ENCODE results near the gene KIF3C. TPM values are rescaled to one million over a fixed set of nuclear protein-coding genes. Genes with fewer than 3 reads are reported as not detected.
A peak's percentile ranks its signal among the peaks of the same experiment; 100 is the strongest.

KIF3C gene
- total and polyA plus RNA-seq, 2 of the 4 experiments (the other 2 are of a cell fraction) = 8.3 to 15.4 TPM

DNA sequence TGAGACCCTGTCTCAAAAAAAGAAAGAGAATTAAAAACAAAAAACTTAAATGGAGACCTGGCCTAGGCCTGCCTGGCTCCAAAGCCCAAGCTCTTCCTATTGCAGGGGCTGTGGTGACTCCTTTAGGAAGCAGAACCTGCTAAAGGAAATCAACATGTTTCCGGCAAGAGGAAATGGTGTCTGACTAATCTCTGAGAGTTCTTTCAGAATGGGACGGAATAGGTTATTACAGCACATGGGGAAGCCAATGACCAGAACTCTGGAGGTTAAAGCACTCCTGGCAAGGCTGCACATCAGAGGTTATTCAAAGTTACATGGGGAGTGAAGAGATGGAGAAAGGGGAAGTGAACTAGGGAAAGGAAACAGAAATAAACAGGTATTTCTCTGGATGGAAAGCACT is 21.4 kb downstream of the KIF3C start:
- H2BK20ac ChIP-seq (ENCODE audit: low read depth, low read length) = no peak overlapping the region
- no peak overlapping the region for H3K56ac ChIP-seq (ENCODE audit: extremely low read depth, insufficient read depth, low read length)
- no peak overlapping the region for H3K4me2 ChIP-seq (ENCODE audit: low read depth, low read length)
- peaks cover 0 to 11% of the 10 kb centered on the region in 2 experiments; a peak in 2 of 4 replicates for H3K79me1 ChIP-seq (ENCODE audit: low read depth in 1 of 2, low read length in 2 of 2)
- no peak overlapping the region for H4K8ac ChIP-seq (ENCODE audit: low read depth in 2 of 2, low read length in 2 of 2)
- H2AFZ ChIP-seq (replicated peaks; ENCODE audit: low read length, poor library complexity) = no peak overlapping the region
- H2AK5ac ChIP-seq (ENCODE audit: low read depth, low read length) = no peak overlapping the region
- H2AK9ac ChIP-seq (replicated peaks; ENCODE audit: low read depth, low read length, poor library complexity) = no peak overlapping the region
- H3K4me3 ChIP-seq (ENCODE audit: insufficient read depth, low read depth, low read length) = no peak overlapping the region
- no peak overlapping the region; the same call in 1 of the 2 replicates for H3K23ac ChIP-seq (ENCODE audit: low read depth, low read length)
- no peak overlapping the region for H3K9ac ChIP-seq (ENCODE audit: low read depth, low read length)
- CTCF ChIA-PET = no interaction called here
- ATAC-seq (ENCODE audit: low read depth) (peak; percentile 14; the same call in 1 of the 2 replicates), DNase-seq (peak; percentile 63)
- no peak overlapping the region for H2BK15ac ChIP-seq (ENCODE audit: low read depth, low read length)
- H3K9me3 ChIP-seq (ENCODE audit: control insufficient read depth, insufficient read depth, low read length) = no peaks in the 10 kb centered on the region
- in situ Hi-C loops (cut with MboI; ENCODE audit: low sequenced_read_pairs) (loop anchor here (25.0 kb wide), 1 partner anchor 376 kb away; the partner anchor contains the start of genes ADGRF3 and SELENOI), intact Hi-C loops (cut with micrococcal nuclease) (no loop called here), dilution Hi-C loops (cut with HindIII; ENCODE audit: low sequenced_read_pairs, unreplicated experiment) (no loop called here)
- H3K27ac ChIP-seq (ENCODE audit: insufficient read depth, low read length) = no peak overlapping the region
- H3K14ac ChIP-seq (replicated peaks; ENCODE audit: low read depth, low read length) = no peak overlapping the region
- peaks cover 8% of the 10 kb centered on the region; the same call in 1 of the 2 replicates for H3K36me3 ChIP-seq (ENCODE audit: control insufficient read depth, insufficient read depth, low read length)
- peaks cover 2% of the 10 kb centered on the region for H3K4me1 ChIP-seq (ENCODE audit: control insufficient read depth, insufficient read depth, low read length)
- POLR2A ChIA-PET (ENCODE audit: unreplicated experiment) = no interaction called here
- H3K9me1 ChIP-seq (ENCODE audit: insufficient read depth, low read length) = peaks cover 2% of the 10 kb centered on the region; the same call in 1 of the 2 replicates
- TF ChIP-seq, protein P1, sequence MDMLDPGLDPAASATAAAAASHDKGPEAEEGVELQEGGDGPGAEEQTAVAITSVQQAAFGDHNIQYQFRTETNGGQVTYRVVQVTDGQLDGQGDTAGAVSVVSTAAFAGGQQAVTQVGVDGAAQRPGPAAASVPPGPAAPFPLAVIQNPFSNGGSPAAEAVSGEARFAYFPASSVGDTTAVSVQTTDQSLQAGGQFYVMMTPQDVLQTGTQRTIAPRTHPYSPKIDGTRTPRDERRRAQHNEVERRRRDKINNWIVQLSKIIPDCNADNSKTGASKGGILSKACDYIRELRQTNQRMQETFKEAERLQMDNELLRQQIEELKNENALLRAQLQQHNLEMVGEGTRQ (IDR thresholded peaks at IDR 0.05; ENCODE audit: low read depth, low read length) = no peak
- TF ChIP-seq, protein P2, sequence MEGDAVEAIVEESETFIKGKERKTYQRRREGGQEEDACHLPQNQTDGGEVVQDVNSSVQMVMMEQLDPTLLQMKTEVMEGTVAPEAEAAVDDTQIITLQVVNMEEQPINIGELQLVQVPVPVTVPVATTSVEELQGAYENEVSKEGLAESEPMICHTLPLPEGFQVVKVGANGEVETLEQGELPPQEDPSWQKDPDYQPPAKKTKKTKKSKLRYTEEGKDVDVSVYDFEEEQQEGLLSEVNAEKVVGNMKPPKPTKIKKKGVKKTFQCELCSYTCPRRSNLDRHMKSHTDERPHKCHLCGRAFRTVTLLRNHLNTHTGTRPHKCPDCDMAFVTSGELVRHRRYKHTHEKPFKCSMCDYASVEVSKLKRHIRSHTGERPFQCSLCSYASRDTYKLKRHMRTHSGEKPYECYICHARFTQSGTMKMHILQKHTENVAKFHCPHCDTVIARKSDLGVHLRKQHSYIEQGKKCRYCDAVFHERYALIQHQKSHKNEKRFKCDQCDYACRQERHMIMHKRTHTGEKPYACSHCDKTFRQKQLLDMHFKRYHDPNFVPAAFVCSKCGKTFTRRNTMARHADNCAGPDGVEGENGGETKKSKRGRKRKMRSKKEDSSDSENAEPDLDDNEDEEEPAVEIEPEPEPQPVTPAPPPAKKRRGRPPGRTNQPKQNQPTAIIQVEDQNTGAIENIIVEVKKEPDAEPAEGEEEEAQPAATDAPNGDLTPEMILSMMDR (conservative IDR thresholded peaks at IDR 0.05; ENCODE audit: low read depth, low read length) = no peak
- TF ChIP-seq BHLHE40 (IDR thresholded peaks at IDR 0.05; ENCODE audit: low read depth, low read length) = no peak
- no peak for TF ChIP-seq NFE2L2 (IDR thresholded peaks at IDR 0.05; ENCODE audit: low read depth, low read length)
- TF ChIP-seq POLR2A (IDR thresholded peaks at IDR 0.05; ENCODE audit: low read depth, low read length) = no peak
- TF ChIP-seq MAFK (IDR thresholded peaks at IDR 0.05; ENCODE audit: low read depth, low read length) = no peak
- no peak overlapping the region for H4K91ac ChIP-seq (ENCODE audit: insufficient read depth, low read depth, low read length)
- H3K27me3 ChIP-seq (ENCODE audit: control insufficient read depth, insufficient read depth, low read length) = no peaks in the 10 kb centered on the region
- no peak overlapping the region for H4K5ac ChIP-seq (ENCODE audit: low read depth, low read length)
- H3K18ac ChIP-seq (ENCODE audit: low read depth, low read length) = no peak overlapping the region
- BruUV-seq (replicated peaks) = no TSS peak
- WGBS, 2 experiments (ENCODE audit: extremely low coverage in 2 of 2, insufficient read length in 1 of 2) = 63% methylated on average over 1 of the region's 2 CpGs; no CpG with 5 or more reads in 1 of the 2 experiments
- H2BK5ac ChIP-seq (ENCODE audit: low read depth, low read length, poor library complexity, severe bottlenecking) = no peak overlapping the region
- H2BK120ac ChIP-seq (ENCODE audit: low read depth, low read length) = no peak overlapping the region
- no peaks in the 10 kb centered on the region; the same call in 1 of the 2 replicates for H4K20me1 ChIP-seq (ENCODE audit: insufficient read depth, low read length)
- H3K4ac ChIP-seq (ENCODE audit: low read depth, low read length) = no peak overlapping the region

All from IMR-90 (cell line).